Smooth muscle cell (in vitro differentiated cells): Measurements from ENCODE around the gene CLMN. TPM values are rescaled to one million over a fixed set of nuclear protein-coding genes. Genes with fewer than 3 reads are reported as not detected.

Experiments used
- DNase-seq: peaks from one replicate; lab custom pipeline; 2025; ENCODE audit not compliant: unreplicated experiment; lab: John Stamatoyannopoulos, UW
- H2AFZ ChIP-seq: fragments of 200-600 bp; sonication (generic); 2 replicates; pipeline ENCODE4 v1.6.0; 2016; ENCODE audit warnings: antibody characterized with exemption, low read depth, mild to moderate bottlenecking
- H3F3A ChIP-seq: fragments of 200-600 bp; sonication (generic); 2 replicates; pipeline ENCODE4 v1.6.0; 2017; ENCODE audit warnings: antibody characterized with exemption, low read depth
- H3K27ac ChIP-seq: fragments of 200-600 bp; sonication (generic); 2 replicates; pipeline ENCODE4 v1.5.1; 2016; ENCODE audit warnings: low read depth, mild to moderate bottlenecking
- H3K27me3 ChIP-seq: fragments of 200-600 bp; sonication (generic); 2 replicates; pipeline ENCODE4 v1.6.1; 2016; ENCODE audit warnings: low read depth, mild to moderate bottlenecking
- H3K36me3 ChIP-seq: fragments of 200-600 bp; sonication (generic); 2 replicates; pipeline ENCODE4 v1.5.1; 2016; ENCODE audit warnings: low read depth
- H3K4me1 ChIP-seq: fragments of 200-600 bp; sonication (generic); 2 replicates; pipeline ENCODE4 v1.5.1; 2016; ENCODE audit warnings: low read depth
- H3K4me2 ChIP-seq: fragments of 200-600 bp; sonication (generic); 2 replicates; pipeline ENCODE4 v1.6.0; 2016; ENCODE audit warnings: mild to moderate bottlenecking
- H3K4me3 ChIP-seq: fragments of 200-600 bp; sonication (generic); 2 replicates; pipeline ENCODE4 v1.5.1; 2016; ENCODE audit warnings: mild to moderate bottlenecking
- H3K79me2 ChIP-seq: fragments of 200-600 bp; sonication (generic); 2 replicates; pipeline ENCODE4 v1.6.0; 2016; ENCODE audit warnings: low read depth, mild to moderate bottlenecking
- H3K9ac ChIP-seq: fragments of 200-600 bp; sonication (generic); 2 replicates; pipeline ENCODE4 v1.6.0; 2016; ENCODE audit warnings: low read depth
- H3K9me3 ChIP-seq: fragments of 200-600 bp; sonication (generic); replicated peaks from 2 replicates; pipeline ENCODE4 v1.5.1; 2016; ENCODE audit warnings: low read depth
- H4K20me1 ChIP-seq: fragments of 200-600 bp; sonication (generic); 2 replicates; pipeline ENCODE4 v1.6.0; 2016; ENCODE audit warnings: low read depth
- WGBS: methylation state at CpG from one replicate; pipeline ENCODE4 v1.1.7; 2016; ENCODE audit warnings: low lambda C conversion rate; 5-methylcytosine and 5-hydroxymethylcytosine counted together
- polyA plus RNA-seq: library from polyadenylated mRNA; unstranded; fragments of >200 nt; fragmentation: Nextera tagmentation; extraction: Ambion mirVana; gene quantifications from 2 replicates; pipeline ENCODE4 v1.2.1, GENCODE V29; 2016
- total RNA-seq: library from RNA; depleted of rRNA; stranded (reverse); fragments of >200 nt; gene quantifications from 2 replicates; pipeline ENCODE4 v1.2.3, GENCODE V29; 2014
- TF ChIP-seq, protein P1 (sequence below): fragments of 200-600 bp; sonication (generic); IDR thresholded peaks from 2 replicates; pipeline ENCODE4 v1.5.1; 2017; ENCODE audit warnings: borderline replicate concordance, mild to moderate bottlenecking, antibody characterized with exemption; ENCODE audit not compliant: insufficient read depth, poor library complexity, severe bottlenecking

The CLMN gene
- total and polyA plus RNA-seq, 2 experiments from 2014 or later, result 1.3 to 3.5 TPM

GRCh38 chr14:95253039-95253630, 66.6 kb downstream of the CLMN start:
- Histone ChIP-seq H3K9ac (no peak overlapping the region), H4K20me1 (no peaks in the 10 kb centered on the region), H2AFZ (no peak overlapping the region), H3K36me3 (no peaks in the 10 kb centered on the region), H3K79me2 (no peaks in the 10 kb centered on the region), H3K27me3 (no peaks in the 10 kb centered on the region), H3K4me3 (no peak overlapping the region), H3K4me2 (no peak overlapping the region), H3K4me1 (peaks cover 17% of the 10 kb centered on the region), H3K27ac (no peak overlapping the region), H3F3A (peaks cover 7% of the 10 kb centered on the region), H3K9me3 (no peaks in the 10 kb centered on the region)
- TF ChIP-seq, protein P1, sequence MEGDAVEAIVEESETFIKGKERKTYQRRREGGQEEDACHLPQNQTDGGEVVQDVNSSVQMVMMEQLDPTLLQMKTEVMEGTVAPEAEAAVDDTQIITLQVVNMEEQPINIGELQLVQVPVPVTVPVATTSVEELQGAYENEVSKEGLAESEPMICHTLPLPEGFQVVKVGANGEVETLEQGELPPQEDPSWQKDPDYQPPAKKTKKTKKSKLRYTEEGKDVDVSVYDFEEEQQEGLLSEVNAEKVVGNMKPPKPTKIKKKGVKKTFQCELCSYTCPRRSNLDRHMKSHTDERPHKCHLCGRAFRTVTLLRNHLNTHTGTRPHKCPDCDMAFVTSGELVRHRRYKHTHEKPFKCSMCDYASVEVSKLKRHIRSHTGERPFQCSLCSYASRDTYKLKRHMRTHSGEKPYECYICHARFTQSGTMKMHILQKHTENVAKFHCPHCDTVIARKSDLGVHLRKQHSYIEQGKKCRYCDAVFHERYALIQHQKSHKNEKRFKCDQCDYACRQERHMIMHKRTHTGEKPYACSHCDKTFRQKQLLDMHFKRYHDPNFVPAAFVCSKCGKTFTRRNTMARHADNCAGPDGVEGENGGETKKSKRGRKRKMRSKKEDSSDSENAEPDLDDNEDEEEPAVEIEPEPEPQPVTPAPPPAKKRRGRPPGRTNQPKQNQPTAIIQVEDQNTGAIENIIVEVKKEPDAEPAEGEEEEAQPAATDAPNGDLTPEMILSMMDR, result no peak
- no peak for DNase-seq
- WGBS, result 81% methylated on average over 6 of the region's 6 CpGs

- 85% methylated on average over 6 of the region's 6 CpGs for WGBS
- Histone ChIP-seq H3K9me3 (no peaks in the 10 kb centered on the region), H3K79me2 (no peaks in the 10 kb centered on the region), H3F3A (peaks cover 7% of the 10 kb centered on the region), H3K4me3 (no peak overlapping the region), H4K20me1 (no peaks in the 10 kb centered on the region), H3K36me3 (no peaks in the 10 kb centered on the region), H2AFZ (no peak overlapping the region), H3K9ac (no peak overlapping the region), H3K27ac (no peak overlapping the region), H3K4me1 (peaks cover 17% of the 10 kb centered on the region), H3K4me2 (no peak overlapping the region), H3K27me3 (no peaks in the 10 kb centered on the region)
- TF ChIP-seq, protein P1, result no peak
- no peak for DNase-seq
Measured at GRCh38 chr14:95252219-95252618, 67.5 kb downstream of the CLMN start.

DNA sequence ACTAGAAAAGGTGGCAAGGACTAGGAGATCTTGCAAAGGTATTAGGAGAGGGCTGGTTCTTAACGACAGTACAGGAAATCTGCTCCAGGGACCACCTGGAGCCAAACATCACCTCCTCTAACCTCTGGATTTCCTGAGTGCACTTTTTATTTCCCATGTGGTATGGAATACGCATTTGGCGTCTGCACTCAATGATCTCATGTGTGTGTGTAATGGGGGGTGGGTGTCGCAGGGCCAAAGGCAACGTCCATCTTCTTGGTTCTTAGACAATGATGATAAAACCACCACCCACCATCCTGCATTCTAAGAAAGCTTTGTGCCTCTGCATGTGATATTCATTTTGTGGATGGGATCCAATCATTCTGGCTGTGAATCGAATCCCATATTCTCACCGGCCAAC, 68.8 kb downstream of the CLMN start:
- no peaks in the 10 kb centered on the region for H3K27me3 ChIP-seq
- no peak overlapping the region for H3K4me2 ChIP-seq
- H3K4me1 ChIP-seq, result peaks cover 12% of the 10 kb centered on the region
- no peak overlapping the region for H3K27ac ChIP-seq
- H3F3A ChIP-seq, result peaks cover 7% of the 10 kb centered on the region
- no peaks in the 10 kb centered on the region for H3K36me3 ChIP-seq
- H3K9ac ChIP-seq, result no peak overlapping the region
- no peak for DNase-seq
- no peaks in the 10 kb centered on the region for H4K20me1 ChIP-seq
- H3K79me2 ChIP-seq, result no peaks in the 10 kb centered on the region
- TF ChIP-seq, protein P1, result no peak
- no peak overlapping the region for H2AFZ ChIP-seq
- no peaks in the 10 kb centered on the region for H3K9me3 ChIP-seq
- WGBS, result 88% methylated on average over 7 of the region's 7 CpGs
- no peak overlapping the region for H3K4me3 ChIP-seq

DNA sequence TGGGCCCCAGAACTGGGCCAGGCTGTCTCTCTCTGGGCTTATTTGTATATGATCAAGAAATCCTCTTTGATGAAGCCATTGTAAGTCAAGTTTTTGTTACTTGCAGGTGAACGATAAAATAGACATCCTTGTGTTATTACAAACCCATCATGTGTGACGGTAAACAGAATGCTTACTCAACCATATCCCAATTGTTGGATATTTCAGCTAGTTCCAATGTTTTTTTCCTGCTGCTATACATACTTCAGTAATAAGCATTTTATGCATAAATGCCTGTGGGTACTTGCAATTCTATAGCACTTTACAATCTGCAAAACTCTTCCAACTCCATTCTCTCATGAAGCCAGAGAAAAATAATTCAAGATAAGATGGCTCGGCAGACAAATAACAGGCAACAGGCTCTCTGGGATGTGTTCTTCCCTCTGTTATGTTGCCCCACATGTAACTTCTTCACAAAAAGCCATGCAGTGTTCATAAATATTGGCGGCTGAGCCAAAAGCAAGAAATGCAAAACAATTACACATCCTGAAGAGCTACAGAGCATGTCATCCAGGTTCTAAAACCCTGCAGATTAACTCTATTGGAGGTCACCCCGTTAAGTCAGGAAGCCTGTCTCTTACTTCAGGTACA, 69.5 kb downstream of the CLMN start:
- peaks cover 6% of the 10 kb centered on the region for H3K4me1 ChIP-seq
- no peaks in the 10 kb centered on the region for H3K79me2 ChIP-seq
- H3F3A ChIP-seq, result peaks cover 7% of the 10 kb centered on the region
- no peaks in the 10 kb centered on the region for H3K9me3 ChIP-seq
- H3K36me3 ChIP-seq, result no peaks in the 10 kb centered on the region
- WGBS, result 81% methylated on average over 5 of the region's 5 CpGs
- no peak overlapping the region for H3K27ac ChIP-seq
- H3K27me3 ChIP-seq, result no peaks in the 10 kb centered on the region
- no peak overlapping the region for H3K9ac ChIP-seq
- no peak overlapping the region for H3K4me2 ChIP-seq
- no peak for DNase-seq
- no peaks in the 10 kb centered on the region for H4K20me1 ChIP-seq
- no peak overlapping the region for H3K4me3 ChIP-seq
- no peak overlapping the region for H2AFZ ChIP-seq
- TF ChIP-seq, protein P1, result no peak
